ENCODE results near the gene DYNLRB1.
A peak's percentile ranks its signal among the peaks of the same experiment; 100 is the strongest.

Gene DYNLRB1

DNA sequence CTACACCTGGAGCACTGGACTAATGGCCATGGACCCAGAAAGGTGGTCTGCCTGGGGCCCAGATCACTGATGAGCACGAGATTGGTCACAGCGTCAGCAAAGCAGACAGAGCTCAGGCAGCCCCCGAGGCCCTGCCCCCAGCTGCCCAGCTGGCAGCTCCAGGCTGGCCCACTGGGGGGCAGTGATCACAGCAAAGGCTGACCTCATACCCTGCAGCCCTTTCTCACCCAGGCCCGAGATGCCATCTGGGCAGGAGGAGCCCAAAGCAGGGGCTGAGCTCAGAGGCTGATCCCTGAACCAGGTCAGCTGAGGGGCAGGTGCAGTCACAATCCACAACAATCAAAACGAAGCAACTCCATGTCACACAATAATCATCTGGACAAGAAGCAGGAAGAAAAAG is 46.4 kb downstream of the DYNLRB1 start:
- Histone ChIP-seq H3K4me2 (ENCODE audit: low read depth, low read length, poor library complexity, severe bottlenecking) (no peak overlapping the region), H3K36me3 (ENCODE audit: insufficient read depth, low read length) (peaks cover 7% of the 10 kb centered on the region; the same call in 1 of the 2 replicates), H2AFZ (ENCODE audit: low read length) (no peak overlapping the region), H3K9ac (ENCODE audit: low read depth, low read length, poor library complexity, severe bottlenecking) (no peak overlapping the region), H3K4me1 (ENCODE audit: insufficient read depth, low read length, poor library complexity, severe bottlenecking) (no peaks in the 10 kb centered on the region), H3K79me2 (ENCODE audit: insufficient read depth, low read length) (no peaks in the 10 kb centered on the region), H3K4me3 (ENCODE audit: low read length, poor library complexity, severe bottlenecking) (no peak overlapping the region), H3F3A (ENCODE audit: low read depth) (no peaks in the 10 kb centered on the region), H4K20me1 (ENCODE audit: insufficient read depth, low read length, poor library complexity, severe bottlenecking) (no peaks in the 10 kb centered on the region), H3K27me3 (ENCODE audit: insufficient read depth, low read length, poor library complexity, severe bottlenecking) (no peaks in the 10 kb centered on the region), H3K9me3 (ENCODE audit: insufficient read depth, low read depth, low read length) (no peaks in the 10 kb centered on the region), H3K9me2 (replicated peaks; ENCODE audit: low read depth, low read length) (no peaks in the 10 kb centered on the region)
- TF ChIP-seq EZH2phosphoT487 (IDR thresholded peaks at IDR 0.05; ENCODE audit: borderline replicate concordance) = no peak
- TF ChIP-seq, protein P1, sequence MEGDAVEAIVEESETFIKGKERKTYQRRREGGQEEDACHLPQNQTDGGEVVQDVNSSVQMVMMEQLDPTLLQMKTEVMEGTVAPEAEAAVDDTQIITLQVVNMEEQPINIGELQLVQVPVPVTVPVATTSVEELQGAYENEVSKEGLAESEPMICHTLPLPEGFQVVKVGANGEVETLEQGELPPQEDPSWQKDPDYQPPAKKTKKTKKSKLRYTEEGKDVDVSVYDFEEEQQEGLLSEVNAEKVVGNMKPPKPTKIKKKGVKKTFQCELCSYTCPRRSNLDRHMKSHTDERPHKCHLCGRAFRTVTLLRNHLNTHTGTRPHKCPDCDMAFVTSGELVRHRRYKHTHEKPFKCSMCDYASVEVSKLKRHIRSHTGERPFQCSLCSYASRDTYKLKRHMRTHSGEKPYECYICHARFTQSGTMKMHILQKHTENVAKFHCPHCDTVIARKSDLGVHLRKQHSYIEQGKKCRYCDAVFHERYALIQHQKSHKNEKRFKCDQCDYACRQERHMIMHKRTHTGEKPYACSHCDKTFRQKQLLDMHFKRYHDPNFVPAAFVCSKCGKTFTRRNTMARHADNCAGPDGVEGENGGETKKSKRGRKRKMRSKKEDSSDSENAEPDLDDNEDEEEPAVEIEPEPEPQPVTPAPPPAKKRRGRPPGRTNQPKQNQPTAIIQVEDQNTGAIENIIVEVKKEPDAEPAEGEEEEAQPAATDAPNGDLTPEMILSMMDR (conservative IDR thresholded peaks at IDR 0.05; ENCODE audit: low read length) = peak; percentile 61

DNA sequence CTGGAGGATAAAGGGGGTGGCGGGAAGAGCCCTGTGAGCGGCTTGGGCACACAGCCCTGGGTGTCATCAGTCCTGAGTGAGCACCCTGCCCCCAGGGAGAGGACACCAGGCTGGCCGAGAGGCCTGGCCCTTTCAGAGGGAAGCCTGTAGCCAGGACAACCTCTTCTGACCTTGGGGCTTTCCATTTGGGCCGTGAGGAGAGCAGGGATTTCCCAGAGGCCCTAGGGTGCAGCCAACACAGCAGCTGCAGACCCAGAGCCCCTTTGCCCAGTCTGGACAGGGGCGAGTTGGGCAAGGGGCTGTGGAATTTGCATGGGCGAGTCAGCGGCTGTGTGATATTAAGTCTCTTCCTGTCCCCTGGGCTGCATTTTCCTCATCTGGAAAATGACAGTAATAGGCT is 48.6 kb downstream of the DYNLRB1 start:
- H3K79me2 ChIP-seq (ENCODE audit: insufficient read depth, low read length) = no peaks in the 10 kb centered on the region
- no peaks in the 10 kb centered on the region for H3K9me3 ChIP-seq (ENCODE audit: insufficient read depth, low read depth, low read length)
- no peak overlapping the region for H2AFZ ChIP-seq (ENCODE audit: low read length)
- no peaks in the 10 kb centered on the region for H3K9me2 ChIP-seq (replicated peaks; ENCODE audit: low read depth, low read length)
- no peaks in the 10 kb centered on the region for H3F3A ChIP-seq (ENCODE audit: low read depth)
- no peaks in the 10 kb centered on the region for H3K27me3 ChIP-seq (ENCODE audit: insufficient read depth, low read length, poor library complexity, severe bottlenecking)
- no peak overlapping the region for H3K4me2 ChIP-seq (ENCODE audit: low read depth, low read length, poor library complexity, severe bottlenecking)
- H3K36me3 ChIP-seq (ENCODE audit: insufficient read depth, low read length) = peaks cover 7% of the 10 kb centered on the region; the same call in 1 of the 2 replicates
- TF ChIP-seq, protein P1 (conservative IDR thresholded peaks at IDR 0.05; ENCODE audit: low read length) = no peak
- no peak for TF ChIP-seq EZH2phosphoT487 (IDR thresholded peaks at IDR 0.05; ENCODE audit: borderline replicate concordance)
- no peak overlapping the region for H3K4me3 ChIP-seq (ENCODE audit: low read length, poor library complexity, severe bottlenecking)
- no peaks in the 10 kb centered on the region for H4K20me1 ChIP-seq (ENCODE audit: insufficient read depth, low read length, poor library complexity, severe bottlenecking)
- no peaks in the 10 kb centered on the region for H3K4me1 ChIP-seq (ENCODE audit: insufficient read depth, low read length, poor library complexity, severe bottlenecking)
- H3K9ac ChIP-seq (ENCODE audit: low read depth, low read length, poor library complexity, severe bottlenecking) = no peak overlapping the region

DNA sequence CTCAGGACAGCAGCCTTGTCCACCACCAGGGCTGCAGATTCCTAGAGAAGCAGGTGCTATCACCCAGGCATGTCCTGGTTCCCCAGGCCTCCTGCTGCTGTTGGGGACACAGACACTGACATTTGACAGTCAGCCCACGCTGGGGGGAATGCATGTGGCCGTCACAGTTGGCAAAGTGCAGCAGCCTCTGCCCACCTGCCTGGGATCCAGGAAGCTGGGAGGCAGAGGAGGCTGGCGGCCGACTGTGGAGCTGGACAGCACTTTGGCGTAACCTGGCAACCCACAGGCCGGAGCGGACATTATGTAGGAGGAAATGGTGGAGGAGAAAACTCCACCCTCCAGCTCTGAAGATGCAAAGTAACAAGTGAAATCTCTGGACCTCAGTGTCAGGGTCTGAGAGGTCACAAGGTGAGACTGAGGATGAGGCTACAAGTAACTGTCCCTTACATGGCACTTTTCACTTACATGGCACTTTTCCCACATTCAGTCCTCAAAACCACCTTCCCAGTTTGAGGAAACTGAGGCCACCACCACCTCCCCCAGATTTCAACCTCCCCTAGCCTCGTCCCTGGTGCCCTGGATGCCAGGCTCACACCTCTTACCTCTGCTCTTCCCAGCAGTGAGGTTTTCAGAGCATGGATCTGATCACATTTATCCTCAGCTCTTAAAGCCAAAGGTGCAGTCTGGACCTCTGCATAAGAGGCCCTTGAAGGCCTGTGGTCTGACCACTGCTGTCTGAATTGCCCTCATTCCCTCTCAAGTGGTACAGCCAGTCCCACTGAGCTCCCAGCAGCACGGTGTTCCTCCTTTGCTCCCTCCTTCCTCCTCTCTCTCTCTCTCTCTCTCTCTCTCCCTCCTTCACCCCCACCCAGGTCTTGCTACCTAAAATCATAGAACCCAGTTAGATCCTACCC is 51.0 kb downstream of the DYNLRB1 start:
- Histone ChIP-seq H4K20me1 (ENCODE audit: insufficient read depth, low read length, poor library complexity, severe bottlenecking) (no peaks in the 10 kb centered on the region), H3K9me2 (replicated peaks; ENCODE audit: low read depth, low read length) (no peaks in the 10 kb centered on the region), H3K79me2 (ENCODE audit: insufficient read depth, low read length) (no peaks in the 10 kb centered on the region), H3K4me1 (ENCODE audit: insufficient read depth, low read length, poor library complexity, severe bottlenecking) (peaks cover 10% of the 10 kb centered on the region), H3K4me3 (ENCODE audit: low read length, poor library complexity, severe bottlenecking) (no peak overlapping the region), H3K4me2 (ENCODE audit: low read depth, low read length, poor library complexity, severe bottlenecking) (no peak overlapping the region), H3F3A (ENCODE audit: low read depth) (no peaks in the 10 kb centered on the region), H3K27me3 (ENCODE audit: insufficient read depth, low read length, poor library complexity, severe bottlenecking) (no peaks in the 10 kb centered on the region), H3K36me3 (ENCODE audit: insufficient read depth, low read length) (no peaks in the 10 kb centered on the region), H3K9me3 (ENCODE audit: insufficient read depth, low read depth, low read length) (no peaks in the 10 kb centered on the region), H3K9ac (ENCODE audit: low read depth, low read length, poor library complexity, severe bottlenecking) (no peak overlapping the region), H2AFZ (ENCODE audit: low read length) (no peak overlapping the region)
- TF ChIP-seq EZH2phosphoT487 (IDR thresholded peaks at IDR 0.05; ENCODE audit: borderline replicate concordance) = no peak
- TF ChIP-seq, protein P1 (conservative IDR thresholded peaks at IDR 0.05; ENCODE audit: low read length) = no peak

All from Loucy (cell line).